ENCODE results near the gene BTF3.

Gene BTF3

GRCh38 chr5:73525606-73526203, 27.5 kb downstream of the BTF3 start:
- DNase-seq: no peak

- DNase-seq: no peak
Measured at GRCh38 chr5:73528248-73528647, 30.0 kb downstream of the BTF3 start.

GRCh38 chr5:73529081-73529480, 30.8 kb downstream of the BTF3 start:
- no peak for DNase-seq

GRCh38 chr5:73531356-73531755, 33.1 kb downstream of the BTF3 start:
- DNase-seq: no peak

GRCh38 chr5:73532195-73532594, 34.0 kb downstream of the BTF3 start:
- DNase-seq: no peak

- no peak for DNase-seq
Measured at GRCh38 chr5:73534011-73534644, 35.9 kb downstream of the BTF3 start.

- DNase-seq: no peak
Measured at GRCh38 chr5:73534971-73535370, 36.7 kb downstream of the BTF3 start.

- DNase-seq: no peak
Measured at GRCh38 chr5:73539730-73540129, 41.5 kb downstream of the BTF3 start.

- no peak for DNase-seq
Measured at GRCh38 chr5:73540192-73540591, 42.0 kb downstream of the BTF3 start.

GRCh38 chr5:73542020-73542419, 43.8 kb downstream of the BTF3 start:
- DNase-seq: no peak

GRCh38 chr5:73544429-73545402, 46.5 kb downstream of the BTF3 start:
- DNase-seq: no peak

- DNase-seq: no peak
Measured at GRCh38 chr5:73545403-73545779, 47.1 kb downstream of the BTF3 start.

- no peak for DNase-seq
Measured at GRCh38 chr5:73550016-73550415, 51.8 kb downstream of the BTF3 start.

- no peak for DNase-seq
Measured at GRCh38 chr5:73552642-73553041, 54.4 kb downstream of the BTF3 start.
